ENCODE data around the gene PRDM2. TPM values are rescaled to one million over a fixed set of nuclear protein-coding genes. Genes with fewer than 3 reads are reported as not detected.

Gene PRDM2
- total RNA-seq, 1 donor from 2014 or later = 50.6 TPM

- intact Hi-C loops (cut with DNase I) = no loop called here
- peak; percentile 61 for TF ChIP-seq CTCF (IDR thresholded peaks at IDR 0.05)
- Histone ChIP-seq H3K9me3 (no peaks in the 10 kb centered on the region), H3K4me1 (peaks cover 19% of the 10 kb centered on the region), H3K27ac (no peak overlapping the region), H3K36me3 (peaks cover 2% of the 10 kb centered on the region), H3K4me3 (no peak overlapping the region), H3K27me3 (ENCODE audit: low read depth) (no peaks in the 10 kb centered on the region)
- peak; percentile 82 for DNase-seq
- ATAC-seq = peak; percentile 74 to 86
Measured at GRCh38 chr1:13828454-13829151, 128.6 kb downstream of the PRDM2 start.

- Histone ChIP-seq H3K9me3 (no peaks in the 10 kb centered on the region), H3K4me1 (peaks cover 19% of the 10 kb centered on the region), H3K27me3 (ENCODE audit: low read depth) (no peaks in the 10 kb centered on the region), H3K4me3 (no peak overlapping the region), H3K27ac (no peak overlapping the region), H3K36me3 (no peaks in the 10 kb centered on the region)
- ATAC-seq (peak; percentile 28 to 47), DNase-seq (no peak)
- intact Hi-C loops (cut with DNase I) = no loop called here
- no peak for TF ChIP-seq CTCF (IDR thresholded peaks at IDR 0.05)
Measured at GRCh38 chr1:13829152-13829769, 129.3 kb downstream of the PRDM2 start.

GRCh38 chr1:13830170-13830569, 130.2 kb downstream of the PRDM2 start:
- Histone ChIP-seq H3K4me3 (no peak overlapping the region), H3K27ac (no peak overlapping the region), H3K9me3 (no peaks in the 10 kb centered on the region), H3K36me3 (no peaks in the 10 kb centered on the region), H3K4me1 (peaks cover 19% of the 10 kb centered on the region), H3K27me3 (ENCODE audit: low read depth) (no peaks in the 10 kb centered on the region)
- intact Hi-C loops (cut with DNase I) = no loop called here
- no peak for DNase-seq
- TF ChIP-seq CTCF (IDR thresholded peaks at IDR 0.05) = no peak
- ATAC-seq = no peak

- Histone ChIP-seq H3K4me1 (peaks cover 19% of the 10 kb centered on the region), H3K4me3 (no peak overlapping the region), H3K9me3 (no peaks in the 10 kb centered on the region), H3K36me3 (no peaks in the 10 kb centered on the region), H3K27me3 (ENCODE audit: low read depth) (no peaks in the 10 kb centered on the region), H3K27ac (no peak overlapping the region)
- no peak for TF ChIP-seq CTCF (IDR thresholded peaks at IDR 0.05)
- intact Hi-C loops (cut with DNase I) = no loop called here
- DNase-seq (peak; percentile 91), ATAC-seq (peak; percentile 76 to 88)
Measured at GRCh38 chr1:13830616-13831280, 130.8 kb downstream of the PRDM2 start.

GRCh38 chr1:13832100-13832499, 132.1 kb downstream of the PRDM2 start:
- H3K27ac ChIP-seq = no peak overlapping the region
- TF ChIP-seq CTCF (IDR thresholded peaks at IDR 0.05) = no peak
- H3K36me3 ChIP-seq = no peaks in the 10 kb centered on the region
- ATAC-seq (no peak), DNase-seq (no peak)
- intact Hi-C loops (cut with DNase I) = no loop called here
- H3K27me3 ChIP-seq (ENCODE audit: low read depth) = no peaks in the 10 kb centered on the region
- H3K4me1 ChIP-seq = peaks cover 19% of the 10 kb centered on the region
- H3K9me3 ChIP-seq = no peaks in the 10 kb centered on the region
- no peak overlapping the region for H3K4me3 ChIP-seq
